Measurements from ENCODE around the gene AUTS2.

Gene AUTS2

DNA sequence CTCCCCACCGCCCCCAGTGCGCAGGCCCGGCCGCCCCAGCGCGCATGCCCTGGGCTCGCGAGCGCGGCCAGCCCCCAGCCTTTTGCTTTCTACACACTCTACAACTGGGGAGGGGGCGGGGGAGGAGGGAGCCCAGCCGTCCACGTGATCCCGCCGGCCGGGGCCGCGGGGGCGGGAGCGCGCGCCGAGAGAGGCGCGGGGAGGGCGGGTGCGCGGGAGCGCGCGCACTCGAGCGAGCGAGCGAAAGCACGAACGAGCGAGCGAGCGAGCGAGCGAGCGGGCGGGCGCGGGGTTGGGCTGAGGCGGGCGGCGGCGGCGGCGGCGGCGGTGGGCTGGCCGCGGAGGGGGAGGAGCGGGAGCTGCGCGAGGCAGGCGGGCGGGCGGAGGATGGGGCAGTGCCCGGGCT, at the start of gene AUTS2:
AUTS2 (plus strand) TSS at position 395 of the 406 bp plus-strand sequence. CDS start 1,179 bp downstream, outside the sequence.
- peak; percentile 74 for DNase-seq (ENCODE audit: low spot score)

- DNase-seq (ENCODE audit: low spot score): no peak
Observed at GRCh38 chr7:69550991-69551390, 47.3 kb upstream of the AUTS2 start.

- DNase-seq (ENCODE audit: low spot score): no peak
Observed at GRCh38 chr7:69553190-69553589, 45.1 kb upstream of the AUTS2 start.

GRCh38 chr7:69561266-69561960, 36.9 kb upstream of the AUTS2 start:
- no peak for DNase-seq (ENCODE audit: low spot score)

DNA sequence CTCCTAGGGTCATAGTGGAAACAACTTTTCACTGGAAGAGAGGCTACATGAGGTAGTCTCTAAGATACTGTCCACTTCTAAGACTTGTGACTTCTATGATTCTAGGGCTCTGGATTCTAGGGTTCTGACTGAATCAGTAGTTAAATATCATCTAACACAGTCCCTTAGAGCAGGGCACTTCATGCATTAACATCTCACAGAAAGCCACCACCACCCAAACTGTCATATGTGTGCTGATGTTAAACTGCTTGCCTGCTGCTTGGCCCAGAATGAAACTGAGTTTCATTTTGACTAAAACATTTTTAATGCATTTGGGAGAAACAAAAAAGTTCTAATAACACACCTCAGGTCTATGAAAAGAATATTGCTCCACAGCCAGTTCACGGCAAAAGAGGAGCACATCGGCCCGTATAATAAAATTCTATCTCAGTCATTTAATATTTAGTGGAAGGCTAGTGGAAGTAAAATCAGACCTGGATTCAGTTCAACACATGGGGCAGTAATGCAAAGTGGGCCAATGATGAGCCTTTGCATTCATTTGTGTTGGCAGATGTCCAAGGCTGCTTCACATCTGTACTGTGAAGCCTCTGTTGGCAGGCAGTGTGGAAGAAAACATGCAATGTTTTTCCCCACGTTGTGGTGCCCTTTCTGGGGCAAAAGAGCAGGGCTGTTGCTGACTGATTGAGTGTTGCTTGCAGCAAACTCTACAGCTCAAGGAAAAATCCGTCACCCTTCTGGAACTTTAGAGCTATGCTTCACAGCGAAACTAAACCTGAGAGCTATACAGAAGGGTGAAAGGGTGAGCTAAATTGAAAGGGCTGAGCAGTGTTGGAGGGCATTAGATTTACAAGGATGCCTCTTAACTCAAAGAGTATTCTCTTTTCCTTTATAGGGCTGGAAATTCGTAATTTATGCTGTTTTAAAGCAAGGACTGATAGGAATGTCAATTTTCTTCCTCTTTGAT, 33.5 kb upstream of the AUTS2 start:
- no peak for DNase-seq (ENCODE audit: low spot score)

GRCh38 chr7:69567800-69568199, 30.5 kb upstream of the AUTS2 start:
- no peak for DNase-seq (ENCODE audit: low spot score)

DNA sequence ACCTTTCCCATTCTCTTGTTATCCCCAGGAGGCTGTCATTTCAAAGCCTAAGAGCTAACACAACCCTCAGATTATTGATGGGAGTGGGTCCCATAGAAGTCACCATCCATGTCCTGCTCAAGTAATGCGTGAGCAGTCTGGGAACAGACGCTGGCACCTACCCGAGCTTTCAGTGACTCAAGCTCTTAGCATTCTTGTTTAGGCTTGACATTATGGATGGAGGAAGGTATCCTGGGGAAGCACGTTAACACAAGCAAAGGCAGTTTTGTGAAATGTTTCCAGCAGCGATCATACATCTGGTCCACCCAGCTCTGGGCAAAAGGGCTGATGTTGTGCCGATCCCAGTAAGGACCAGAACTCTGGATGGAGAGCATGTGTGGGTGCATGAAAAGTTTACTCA, 30.0 kb upstream of the AUTS2 start:
- DNase-seq (ENCODE audit: low spot score): no peak

GRCh38 chr7:69575651-69576050, 22.6 kb upstream of the AUTS2 start:
- DNase-seq (ENCODE audit: low spot score): no peak

DNA sequence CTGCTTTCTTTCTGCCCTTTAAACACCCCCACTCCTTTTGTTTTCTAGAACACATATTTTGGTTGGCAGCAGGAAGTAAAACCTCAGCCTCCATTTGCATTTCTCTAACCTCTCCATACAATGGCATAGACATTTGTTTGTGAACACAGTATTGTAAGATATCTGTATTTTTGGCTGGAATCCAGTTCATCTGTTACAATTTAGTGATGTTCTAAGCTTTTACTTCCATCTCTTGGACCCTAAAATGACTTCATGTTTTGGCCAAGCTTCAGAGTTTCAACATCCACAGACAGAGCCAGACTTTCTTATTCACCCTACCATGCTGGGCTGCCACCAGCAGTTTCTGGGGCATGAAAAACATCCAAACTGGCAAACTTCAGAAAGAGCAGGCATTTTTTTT, 21.1 kb upstream of the AUTS2 start:
- DNase-seq (ENCODE audit: low spot score): no peak

- DNase-seq (ENCODE audit: low spot score): no peak
Observed at GRCh38 chr7:69585169-69585568, 13.1 kb upstream of the AUTS2 start.

DNA sequence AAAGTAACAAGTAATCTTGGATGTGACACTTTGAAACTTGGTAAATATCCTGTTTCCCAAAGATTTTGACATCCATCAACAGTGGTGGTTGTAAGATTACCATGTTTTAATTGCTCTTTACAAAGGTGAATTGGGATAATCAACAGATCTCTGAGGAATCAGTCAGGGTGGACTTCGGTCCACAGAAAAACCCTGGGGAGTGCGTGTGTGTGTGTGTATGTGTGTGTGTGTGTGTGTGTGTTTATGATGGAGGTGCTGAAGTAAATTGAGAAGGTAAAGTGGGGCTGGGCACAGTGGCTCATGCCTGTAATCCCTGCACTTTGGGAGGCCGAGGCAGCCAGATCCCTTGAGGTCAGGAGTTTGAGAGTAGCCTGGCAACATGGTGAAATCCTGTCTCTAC, 12.0 kb upstream of the AUTS2 start:
- DNase-seq (ENCODE audit: low spot score): no peak

- no peak for DNase-seq (ENCODE audit: low spot score)
Observed at GRCh38 chr7:69588773-69589172, 9.5 kb upstream of the AUTS2 start.

DNA sequence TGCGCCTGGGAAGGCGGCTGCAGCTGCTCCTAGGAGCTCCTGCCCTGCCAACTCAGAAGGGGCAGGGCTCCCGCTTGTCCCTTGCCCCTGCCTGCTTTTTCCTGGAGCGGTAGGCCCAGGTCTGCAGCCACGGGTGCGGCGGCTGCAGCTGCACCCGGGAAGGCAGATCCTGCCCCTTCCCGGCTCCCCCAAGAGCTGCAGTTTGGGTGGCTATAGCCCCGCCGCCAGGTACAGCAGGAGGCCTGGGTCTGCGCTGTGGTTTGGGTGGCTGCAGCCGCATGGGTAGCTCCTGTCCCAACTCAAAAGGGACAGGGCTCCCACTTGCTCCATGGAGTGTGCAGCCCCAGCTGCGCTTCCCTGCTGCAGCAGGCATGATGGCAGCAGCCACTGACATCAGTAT, 6.5 kb upstream of the AUTS2 start:
- DNase-seq (ENCODE audit: low spot score): no peak

DNA sequence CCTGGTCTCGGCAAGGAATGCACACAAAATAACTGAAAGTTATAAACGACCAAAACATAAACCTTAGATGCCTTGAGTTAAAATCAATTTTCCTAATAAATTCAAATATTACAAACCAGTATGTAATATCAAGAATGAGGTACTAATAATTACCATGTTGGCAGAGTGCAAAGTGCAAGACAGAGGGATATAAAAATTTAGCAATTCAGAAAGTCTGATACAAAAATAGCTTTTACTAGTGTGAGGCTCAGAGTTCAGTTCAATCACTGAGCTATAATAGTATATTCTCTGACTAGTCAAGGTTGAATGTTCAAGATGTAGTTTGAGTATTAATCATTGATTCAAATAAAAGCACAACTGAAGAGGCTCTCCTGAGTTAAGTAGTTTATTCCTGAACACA, 4.8 kb upstream of the AUTS2 start:
- no peak for DNase-seq (ENCODE audit: low spot score)

GRCh38 chr7:69595415-69595814, 2.9 kb upstream of the AUTS2 start:
- DNase-seq (ENCODE audit: low spot score): no peak

GRCh38 chr7:69596056-69596455, 2.2 kb upstream of the AUTS2 start:
- peak; percentile 65 for DNase-seq (ENCODE audit: low spot score)

DNA sequence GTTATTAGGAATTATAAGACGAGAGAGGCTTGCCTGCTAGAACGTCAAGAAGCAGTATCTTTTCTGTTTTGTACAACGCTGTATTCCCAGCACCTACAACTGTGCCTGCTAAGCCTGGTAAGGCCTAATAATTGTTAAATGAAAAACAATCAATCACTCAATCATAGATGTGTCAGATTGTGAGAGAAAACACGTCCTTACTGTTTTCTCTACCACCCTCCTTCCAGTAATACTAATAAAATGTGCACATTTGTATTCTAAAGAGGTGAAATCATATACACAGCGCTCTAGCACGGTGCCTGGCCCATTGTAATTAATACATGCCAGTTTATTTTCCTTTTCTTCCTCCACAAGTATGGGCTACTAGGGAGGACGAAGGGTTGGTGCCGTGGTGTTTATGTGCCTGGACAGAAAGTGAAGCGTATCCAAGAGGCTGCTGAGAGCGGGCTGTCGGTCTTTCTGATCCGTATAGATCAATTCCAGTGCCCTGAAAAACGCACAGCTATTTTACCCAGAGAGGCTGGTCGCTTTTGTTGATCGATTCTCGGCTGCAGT, 1.5 kb upstream of the AUTS2 start:
- DNase-seq (ENCODE audit: low spot score): peak; percentile 50

GRCh38 chr7:69597278-69598076, 798 bp upstream of the AUTS2 start:
- no peak for DNase-seq (ENCODE audit: low spot score)

DNA sequence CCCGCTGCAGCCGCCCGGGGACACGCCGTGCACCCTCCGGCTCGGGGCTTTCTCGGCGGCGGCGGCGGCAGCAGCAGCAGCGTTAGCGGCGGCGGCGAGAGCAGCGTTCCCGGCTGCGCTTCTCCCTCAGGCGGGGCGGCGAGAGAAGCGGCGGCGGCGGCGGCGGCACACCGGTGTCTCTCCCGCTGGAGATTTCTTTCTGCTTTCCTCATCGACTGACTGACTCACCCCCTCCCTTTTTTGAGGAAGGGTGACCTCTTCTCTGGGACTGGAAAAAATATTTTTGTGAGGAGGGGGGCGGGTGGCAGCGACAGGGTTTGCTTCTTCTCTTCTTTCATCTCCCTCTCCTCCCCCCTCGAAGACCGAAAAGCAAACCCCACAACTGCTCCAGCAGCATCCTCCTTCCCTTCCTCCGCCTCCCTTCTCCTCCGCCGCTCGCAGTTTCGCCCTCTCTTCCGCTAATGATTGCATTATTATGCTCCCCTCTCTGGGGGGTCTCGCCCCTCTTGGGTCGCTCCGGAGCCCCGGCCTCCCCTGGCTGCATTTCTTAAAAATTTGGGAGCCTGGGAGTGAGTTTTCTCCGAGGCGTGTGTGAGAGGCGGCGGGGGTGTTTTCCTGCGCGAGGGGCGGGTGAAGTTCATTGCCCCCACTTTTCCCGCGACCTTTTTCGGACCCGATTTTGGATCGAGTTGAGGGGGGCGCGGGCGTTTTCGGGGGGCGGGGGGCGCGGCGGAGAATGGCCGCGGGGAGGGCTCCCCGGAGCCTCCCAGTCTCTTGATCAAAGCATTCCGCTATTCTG, 411 bp downstream of the AUTS2 start:
- no peak for DNase-seq (ENCODE audit: low spot score)

GRCh38 chr7:69599286-69599954, 1.1 kb downstream of the AUTS2 start:
- no peak for DNase-seq (ENCODE audit: low spot score)
